Stomach (tissue), 4 donors: ENCODE results near the gene C4orf36.

Experiments
- EP300 ChIP-seq: sonication (generic); formaldehyde crosslinking; IDR thresholded peaks from one replicate; pipeline ENCODE4 v1.6.1; 2017; ENCODE audit warnings: antibody characterized with exemption
- POLR2A ChIP-seq, 4 donors: fragments of 450-650 bp; IDR thresholded peaks; one replicate each; pipeline ENCODE4 v1.6.1; 2016; ENCODE audit warnings: antibody characterized with exemption in 4 of 4, control low read depth in 2 of 4, mild to moderate bottlenecking in 1 of 4, moderate library complexity in 1 of 4

- TF ChIP-seq EP300, result no peak
- TF ChIP-seq POLR2A (IDR thresholded peaks at IDR 0.05), result no peak
Observed at GRCh38 chr4:86910820-86911684, 18.8 kb upstream of the C4orf36 start.
